HG03575 (cell line): ENCODE measurements around the gene NGF.
"Not testable (repeated sequence)": the region's sequence is repeated elsewhere in the genome, so short reads cannot be mapped to it uniquely, and the experiment has no call there.

Source experiments
- ATAC-seq: cut with Tn5 transposase; IDR thresholded peaks from one replicate; pipeline ENCODE4 v1.9.1; 2021; ENCODE audit not compliant: unreplicated experiment, insufficient number of reproducible peaks, low FRiP score; ENCODE audit errors: extremely low read depth

NGF gene

GRCh38 chr1:115314092-115314491 is 24.0 kb downstream of the NGF start:
- ATAC-seq, result no peak

GRCh38 chr1:115313182-115313581 is 24.9 kb downstream of the NGF start:
- ATAC-seq, result no peak

DNA sequence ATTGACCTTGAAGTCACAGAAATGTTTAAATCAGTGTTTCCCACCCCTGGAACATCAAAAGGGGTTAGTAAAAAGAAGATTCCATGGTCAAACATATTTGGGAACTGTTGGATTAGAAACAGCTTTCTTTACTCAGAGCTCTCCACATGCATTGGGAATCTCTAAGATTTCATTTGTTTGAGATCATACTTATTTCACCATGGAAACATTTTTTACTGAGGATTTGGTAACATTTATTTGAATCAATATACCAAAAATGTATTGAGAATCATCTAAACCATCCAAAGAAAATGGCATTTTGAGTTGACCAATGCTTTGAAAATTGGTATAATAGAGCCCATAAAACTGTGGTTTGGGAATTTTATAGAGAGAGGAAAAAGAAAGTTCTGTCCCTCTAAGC is 25.3 kb downstream of the NGF start:
- ATAC-seq, result no peak

DNA sequence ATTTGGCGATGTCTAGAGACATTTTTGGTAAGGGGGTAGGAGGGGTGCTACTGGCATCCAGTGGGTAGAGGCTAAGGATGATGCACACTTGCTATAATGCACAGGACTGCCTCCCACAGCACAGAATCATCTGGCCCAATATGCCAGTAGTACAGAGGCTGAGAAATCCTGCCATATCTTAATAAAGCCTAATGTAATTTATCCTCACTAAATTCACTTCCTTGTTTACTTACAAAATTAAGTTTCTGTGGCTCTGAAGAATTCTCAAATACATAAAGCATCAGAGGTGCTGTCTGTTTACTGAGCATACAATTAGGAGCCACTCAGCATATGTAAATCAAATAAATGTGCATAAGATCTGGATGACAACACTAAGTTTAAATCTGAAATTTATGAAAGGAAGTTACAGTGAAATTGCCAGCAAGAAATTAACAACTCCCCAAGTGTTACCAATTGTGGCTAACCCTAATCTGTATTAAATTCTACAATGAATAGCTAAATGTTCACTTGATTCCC is 26.5 kb downstream of the NGF start:
- ATAC-seq, result no peak

- ATAC-seq, result no peak
Observed at GRCh38 chr1:115310581-115311473, 27.2 kb downstream of the NGF start.

DNA sequence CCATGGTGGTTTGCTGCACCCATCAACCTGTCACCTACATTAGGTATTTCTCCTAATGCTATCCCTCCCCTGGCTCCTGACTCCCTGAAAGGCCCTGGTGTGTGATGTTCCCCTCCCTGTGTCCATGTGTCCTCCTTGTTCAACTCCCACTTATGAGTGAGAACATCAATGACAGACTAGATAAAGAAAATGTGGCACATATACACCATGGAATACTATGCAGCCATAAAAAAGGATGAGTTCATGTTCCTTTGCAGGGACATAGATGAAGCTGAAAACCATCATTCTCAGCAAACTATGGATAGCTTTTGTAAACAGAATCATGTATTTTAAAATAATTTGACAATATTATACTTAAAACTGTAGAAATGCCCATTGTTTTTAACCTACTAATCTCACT is 28.5 kb downstream of the NGF start:
- not testable (repeated sequence) for ATAC-seq

DNA sequence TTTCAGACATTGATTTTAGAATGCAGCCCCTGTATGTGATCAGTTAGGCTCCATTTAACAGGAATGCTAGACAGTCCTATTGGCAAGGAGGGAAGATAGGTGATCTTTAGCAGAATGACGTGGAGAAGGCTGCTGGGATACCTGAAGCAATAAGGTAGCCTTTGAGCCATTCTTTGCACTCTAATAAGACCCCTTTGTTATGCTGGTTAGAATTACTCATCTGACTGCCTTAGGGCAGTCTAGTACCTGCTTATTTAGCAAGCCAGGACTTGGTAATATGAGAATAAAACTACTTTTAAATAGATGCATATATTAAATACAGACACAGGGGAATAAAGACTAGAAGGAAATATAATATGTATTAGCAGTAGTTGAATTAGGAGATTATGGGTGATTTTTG is 29.1 kb downstream of the NGF start:
- ATAC-seq, result no peak

- ATAC-seq, result no peak
Observed at GRCh38 chr1:115307661-115308060, 30.4 kb downstream of the NGF start.

- ATAC-seq, result no peak
Observed at GRCh38 chr1:115306146-115306545, 31.9 kb downstream of the NGF start.

- no peak for ATAC-seq
Observed at GRCh38 chr1:115303364-115303763, 34.7 kb downstream of the NGF start.

GRCh38 chr1:115302390-115302961 is 35.6 kb downstream of the NGF start:
- no peak for ATAC-seq

- no peak for ATAC-seq
Observed at GRCh38 chr1:115301438-115302020, 36.5 kb downstream of the NGF start.

DNA sequence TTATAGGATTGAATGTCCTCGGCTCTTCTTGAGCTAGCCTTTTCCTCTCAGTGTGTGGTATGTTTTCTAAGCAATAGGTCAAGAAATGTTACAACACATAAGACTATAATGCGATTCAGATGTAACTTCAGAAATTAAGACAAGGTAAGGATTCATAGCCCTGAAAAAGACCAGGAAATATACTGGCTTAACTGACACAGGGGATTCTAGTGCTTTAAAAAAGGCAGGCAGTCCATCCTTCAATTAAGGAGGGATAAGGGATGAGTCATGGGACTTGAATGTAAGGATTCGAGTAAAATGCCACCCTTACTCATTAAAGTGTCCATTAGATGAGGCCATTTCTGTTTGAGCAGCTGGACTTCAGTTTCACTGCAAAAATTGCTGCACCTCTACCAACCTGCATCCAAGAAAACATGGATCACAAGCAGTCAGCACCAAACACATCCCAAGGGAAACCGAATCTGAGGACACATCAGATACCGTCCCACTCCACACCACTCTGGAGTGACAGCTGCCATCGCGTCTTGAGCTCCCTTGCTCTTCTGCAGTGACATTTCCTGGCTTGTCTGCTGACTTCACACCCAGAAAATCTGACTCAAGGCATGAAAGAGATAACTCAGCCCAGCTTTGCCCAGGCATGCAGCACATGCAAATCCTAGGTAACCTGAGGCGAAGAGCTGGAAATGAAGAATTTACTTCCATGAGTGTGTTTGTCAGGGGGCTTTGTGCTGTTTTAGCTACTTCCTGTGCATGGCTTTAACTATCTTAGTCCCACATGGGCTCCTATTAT is 37.8 kb downstream of the NGF start:
- ATAC-seq, result no peak

- no peak for ATAC-seq
Observed at GRCh38 chr1:115299266-115299665, 38.8 kb downstream of the NGF start.

DNA sequence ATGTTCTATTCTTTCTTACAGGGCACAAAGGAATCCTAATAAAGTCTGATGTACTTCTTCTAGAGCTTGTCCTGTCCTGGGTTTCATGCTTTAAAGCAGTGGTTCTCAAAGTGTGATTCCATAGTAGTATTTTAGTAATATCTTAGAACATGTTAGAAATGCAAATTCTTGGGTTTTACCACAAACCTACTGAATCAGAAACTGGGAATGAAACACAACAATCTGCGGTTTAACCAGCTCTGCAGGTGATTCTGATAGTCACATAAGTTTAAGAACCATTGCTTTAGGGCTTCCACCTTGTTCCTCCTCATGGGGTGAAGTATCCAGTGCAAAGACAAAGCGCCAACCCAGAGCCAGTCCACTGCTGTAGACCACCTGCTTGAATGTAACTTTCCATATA is 41.1 kb downstream of the NGF start:
- no peak for ATAC-seq

DNA sequence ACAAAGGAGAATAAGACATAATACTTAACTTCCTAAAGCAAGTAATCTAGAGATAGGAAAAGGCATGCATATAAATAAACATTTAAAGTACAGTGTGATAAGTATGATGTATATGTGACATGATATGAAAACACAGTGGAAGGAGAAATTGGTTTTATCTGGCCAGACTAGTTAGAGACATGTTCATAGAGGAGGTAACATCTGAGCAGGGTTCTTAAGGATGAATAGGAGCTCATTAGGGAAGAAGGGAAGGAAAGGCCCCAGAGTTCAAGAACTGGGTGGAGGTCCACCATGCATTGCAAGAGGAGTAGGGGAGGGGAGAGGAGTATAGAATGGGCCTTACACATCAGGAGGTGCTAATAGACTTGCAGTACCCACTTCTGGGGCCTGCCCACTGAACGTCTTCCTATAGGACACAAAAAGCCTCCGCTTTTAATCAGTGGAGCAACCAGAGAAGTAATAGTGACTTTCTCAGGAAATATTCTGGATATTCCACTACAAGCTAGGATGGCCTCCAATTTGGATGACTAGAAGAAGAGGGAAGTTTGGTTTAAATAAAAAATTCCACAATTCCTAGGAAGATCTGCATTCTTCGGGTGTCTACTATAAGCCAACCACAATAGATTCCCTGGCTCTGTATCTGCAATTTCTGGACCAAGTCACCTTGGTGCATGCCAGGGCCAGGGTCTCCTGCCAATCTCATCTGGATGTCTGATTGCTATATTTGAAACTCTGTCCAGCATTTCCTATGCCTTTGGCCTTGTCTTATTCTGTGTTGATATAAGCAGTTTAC is 41.9 kb downstream of the NGF start:
- no peak for ATAC-seq

DNA sequence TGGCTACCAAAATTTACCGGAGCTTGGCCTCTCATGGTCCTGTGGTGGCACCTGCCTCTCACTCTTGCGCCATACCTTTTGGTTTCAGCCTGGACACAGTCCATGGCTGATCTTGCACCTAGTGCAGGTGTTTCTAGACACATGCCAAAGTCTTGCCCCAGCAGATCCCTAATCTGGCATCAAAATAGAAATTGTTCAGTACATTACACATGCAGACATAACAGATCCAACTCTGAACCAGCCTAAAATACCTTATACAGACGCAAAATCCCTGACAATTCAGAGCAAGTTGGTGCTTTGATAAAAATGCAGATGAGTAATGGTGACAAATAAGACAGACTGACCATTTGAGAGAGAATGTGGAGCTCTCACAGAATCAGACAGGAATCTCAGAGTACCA is 44.1 kb downstream of the NGF start:
- ATAC-seq, result no peak

DNA sequence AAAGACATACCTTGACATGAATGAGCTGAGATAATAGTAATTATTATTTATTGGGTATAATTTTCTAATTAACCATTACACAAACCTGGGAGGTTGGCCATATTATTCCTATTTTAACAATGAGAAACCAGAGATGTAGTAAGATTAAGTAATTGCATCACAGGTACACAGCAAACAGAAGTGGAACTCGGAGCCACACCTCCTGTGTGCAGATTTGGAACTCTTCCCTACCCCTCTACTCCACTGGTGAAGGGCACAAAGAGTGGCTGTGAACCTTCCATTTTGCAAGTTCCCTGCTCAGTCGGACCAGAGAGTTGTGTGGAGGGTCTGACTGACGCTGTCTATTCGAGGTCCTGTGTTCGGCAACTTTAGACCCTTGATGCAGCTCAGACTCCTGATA is 45.0 kb downstream of the NGF start:
- no peak for ATAC-seq

GRCh38 chr1:115291741-115292140 is 46.3 kb downstream of the NGF start:
- ATAC-seq, result no peak
